ENCODE data around the gene AUNIP. TPM values are rescaled to one million over a fixed set of nuclear protein-coding genes. Genes with fewer than 3 reads are reported as not detected.

Gene AUNIP, protein sequence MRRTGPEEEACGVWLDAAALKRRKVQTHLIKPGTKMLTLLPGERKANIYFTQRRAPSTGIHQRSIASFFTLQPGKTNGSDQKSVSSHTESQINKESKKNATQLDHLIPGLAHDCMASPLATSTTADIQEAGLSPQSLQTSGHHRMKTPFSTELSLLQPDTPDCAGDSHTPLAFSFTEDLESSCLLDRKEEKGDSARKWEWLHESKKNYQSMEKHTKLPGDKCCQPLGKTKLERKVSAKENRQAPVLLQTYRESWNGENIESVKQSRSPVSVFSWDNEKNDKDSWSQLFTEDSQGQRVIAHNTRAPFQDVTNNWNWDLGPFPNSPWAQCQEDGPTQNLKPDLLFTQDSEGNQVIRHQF
- 6.2 and 13.0 TPM in 2 replicates for total RNA-seq

DNA sequence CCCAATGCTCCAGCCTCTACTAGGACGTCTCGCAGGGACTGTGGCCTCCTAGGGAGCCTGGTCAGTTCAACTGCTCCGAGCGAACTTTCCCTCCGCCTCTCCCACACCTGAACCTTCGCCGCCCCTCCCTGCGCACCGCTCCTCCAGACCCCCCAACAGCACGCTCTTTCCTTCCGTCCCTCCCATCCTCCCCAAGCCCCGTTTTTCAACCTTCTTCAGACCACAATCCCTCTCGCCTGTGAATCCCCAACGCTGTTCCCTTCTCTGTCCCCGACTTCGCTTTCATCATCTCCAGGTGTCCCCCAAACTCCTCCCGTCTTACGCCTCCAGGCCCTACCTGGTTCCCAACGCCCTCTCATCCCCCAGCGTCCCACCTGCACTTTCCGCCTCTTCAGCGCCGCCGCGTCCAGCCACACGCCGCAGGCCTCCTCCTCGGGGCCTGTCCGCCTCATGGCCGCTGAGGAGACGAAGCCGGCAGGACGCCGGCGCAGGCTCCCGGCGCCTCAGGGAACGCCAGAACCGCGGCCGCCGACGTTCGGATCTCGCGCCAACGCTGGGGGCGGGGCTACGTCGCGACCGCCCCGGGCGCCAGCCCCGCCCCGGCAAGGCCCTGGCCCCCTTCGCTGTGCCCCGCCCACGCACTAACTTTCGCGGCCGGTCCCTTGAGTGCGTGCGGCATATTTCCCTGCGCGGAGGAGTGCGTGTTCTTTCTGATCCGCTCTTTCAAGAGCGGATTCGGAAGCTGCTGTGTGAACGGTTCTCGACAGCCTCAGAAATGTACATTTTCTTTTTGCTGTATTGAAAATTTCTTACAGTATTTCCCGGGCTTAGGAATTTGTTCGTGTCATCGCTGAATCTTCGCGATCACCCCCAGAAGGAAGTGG is at the start of gene AUNIP:
Gene AUNIP, minus strand, starts transcription at position 552 of the 884 bp plus-strand sequence. Its CDS starts 100 bp downstream, at position 452.
- no peak for DNase-seq (ENCODE audit: low read depth)
- peak within 1 kb of the TSS; percentile 74 for H3K4me3 ChIP-seq (ENCODE audit: low read depth, low read length)
- TF ChIP-seq, protein P1, sequence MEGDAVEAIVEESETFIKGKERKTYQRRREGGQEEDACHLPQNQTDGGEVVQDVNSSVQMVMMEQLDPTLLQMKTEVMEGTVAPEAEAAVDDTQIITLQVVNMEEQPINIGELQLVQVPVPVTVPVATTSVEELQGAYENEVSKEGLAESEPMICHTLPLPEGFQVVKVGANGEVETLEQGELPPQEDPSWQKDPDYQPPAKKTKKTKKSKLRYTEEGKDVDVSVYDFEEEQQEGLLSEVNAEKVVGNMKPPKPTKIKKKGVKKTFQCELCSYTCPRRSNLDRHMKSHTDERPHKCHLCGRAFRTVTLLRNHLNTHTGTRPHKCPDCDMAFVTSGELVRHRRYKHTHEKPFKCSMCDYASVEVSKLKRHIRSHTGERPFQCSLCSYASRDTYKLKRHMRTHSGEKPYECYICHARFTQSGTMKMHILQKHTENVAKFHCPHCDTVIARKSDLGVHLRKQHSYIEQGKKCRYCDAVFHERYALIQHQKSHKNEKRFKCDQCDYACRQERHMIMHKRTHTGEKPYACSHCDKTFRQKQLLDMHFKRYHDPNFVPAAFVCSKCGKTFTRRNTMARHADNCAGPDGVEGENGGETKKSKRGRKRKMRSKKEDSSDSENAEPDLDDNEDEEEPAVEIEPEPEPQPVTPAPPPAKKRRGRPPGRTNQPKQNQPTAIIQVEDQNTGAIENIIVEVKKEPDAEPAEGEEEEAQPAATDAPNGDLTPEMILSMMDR (conservative IDR thresholded peaks at IDR 0.05; ENCODE audit: low read depth, low read length): no peak

DNA sequence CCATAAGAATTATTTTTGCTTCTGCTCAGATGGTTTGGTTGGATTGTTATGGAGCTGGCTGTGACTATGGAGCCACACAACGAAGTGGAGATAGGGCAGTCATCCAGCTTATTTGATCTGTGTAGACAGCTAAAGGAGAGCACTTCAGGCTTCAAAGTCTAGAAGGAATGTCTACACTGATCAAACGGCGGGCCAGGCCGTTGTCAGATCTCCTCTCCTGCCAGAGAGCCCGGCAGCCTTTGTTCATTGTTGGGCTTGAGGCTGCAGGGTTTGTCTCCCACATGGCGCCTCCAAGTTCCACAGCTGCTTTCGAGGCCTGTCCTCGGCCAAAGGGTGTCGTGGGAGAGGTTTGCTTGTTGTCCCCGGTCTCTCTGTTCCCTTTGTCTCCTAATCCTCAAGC is 49.8 kb upstream of the AUNIP start:
- TF ChIP-seq, protein P1 (conservative IDR thresholded peaks at IDR 0.05; ENCODE audit: low read depth, low read length): no peak
- DNase-seq (ENCODE audit: low read depth): no peak
- no peak overlapping the region for H3K4me3 ChIP-seq (ENCODE audit: low read depth, low read length)

DNA sequence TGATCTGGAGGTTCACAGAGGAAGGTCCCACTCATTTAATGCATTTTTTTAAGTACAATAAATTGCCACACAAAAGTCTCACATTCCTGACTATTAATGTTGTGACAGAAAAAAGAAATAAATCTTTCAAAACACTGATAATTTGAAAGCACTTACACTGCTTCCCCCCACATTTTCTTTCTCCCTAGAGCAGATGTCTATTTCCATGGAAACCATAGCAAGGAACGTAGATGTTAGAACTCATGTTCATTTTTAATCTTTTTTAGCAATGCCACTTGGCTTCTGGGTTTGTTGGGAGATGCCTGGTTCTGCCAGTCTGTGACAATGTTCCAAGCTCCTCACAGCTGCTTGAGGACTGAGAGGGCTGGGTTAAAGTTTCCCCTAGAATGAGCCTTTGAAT is 48.9 kb upstream of the AUNIP start:
- TF ChIP-seq, protein P1 (conservative IDR thresholded peaks at IDR 0.05; ENCODE audit: low read depth, low read length): no peak
- H3K4me3 ChIP-seq (ENCODE audit: low read depth, low read length): no peak overlapping the region

DNA sequence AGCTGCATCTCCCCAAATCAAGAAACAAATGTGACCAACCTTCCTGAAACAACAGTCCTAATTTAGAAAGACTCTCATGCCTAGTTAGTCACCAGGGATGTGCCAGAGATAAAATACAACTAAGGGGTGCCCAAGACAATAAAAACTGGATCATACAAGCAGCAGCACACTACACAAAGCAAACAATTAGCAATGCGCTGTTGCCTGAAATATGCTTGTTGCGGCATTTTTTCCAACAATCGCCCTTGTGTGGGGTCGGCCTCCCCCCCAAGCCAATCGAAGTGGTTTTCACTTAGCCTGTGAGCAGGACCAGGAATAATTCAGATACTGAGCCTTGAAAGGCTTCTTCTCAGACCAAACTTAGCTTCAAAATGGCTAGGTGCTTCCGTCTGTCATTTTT is 48.3 kb upstream of the AUNIP start:
- TF ChIP-seq, protein P1 (conservative IDR thresholded peaks at IDR 0.05; ENCODE audit: low read depth, low read length): no peak
- DNase-seq (ENCODE audit: low read depth): no peak
- no peak overlapping the region for H3K4me3 ChIP-seq (ENCODE audit: low read depth, low read length)

More for the DNA sequence above, 48.9 kb upstream of the AUNIP start:
- DNase-seq (ENCODE audit: low read depth): no peak

DNA sequence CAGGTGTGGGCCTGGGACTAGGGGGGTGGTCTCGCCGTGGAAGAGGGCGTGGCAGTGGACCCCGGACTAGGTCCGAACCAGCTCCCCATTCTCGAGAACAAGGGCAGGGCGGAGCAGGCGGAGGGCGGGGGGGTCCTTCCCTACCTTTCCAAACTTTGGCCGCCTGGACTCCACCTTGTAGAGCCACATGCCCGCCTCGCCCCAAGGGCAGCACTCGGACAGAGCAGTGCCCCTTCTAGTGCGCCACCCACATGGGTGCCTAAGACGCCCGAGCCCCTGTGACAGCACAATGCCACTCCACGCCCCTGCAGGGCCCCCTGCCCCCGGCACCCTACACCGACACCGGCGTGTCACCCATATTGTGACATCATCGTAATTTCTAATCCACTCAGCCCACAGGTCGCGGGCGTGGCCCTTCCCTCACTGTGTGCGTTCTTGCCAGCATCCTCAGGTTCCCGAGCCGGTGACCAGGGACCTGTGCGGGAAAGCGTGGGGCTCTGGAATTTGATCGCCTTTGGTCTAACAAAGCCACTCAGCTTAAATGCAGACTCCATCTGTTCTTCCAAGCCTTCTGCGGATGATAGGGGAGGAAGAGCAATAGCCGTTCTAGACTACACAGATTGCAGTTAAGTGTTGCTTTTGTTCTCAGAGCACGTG is 47.5 kb upstream of the AUNIP start:
- H3K4me3 ChIP-seq (ENCODE audit: low read depth, low read length): peak overlapping the region; percentile 89
- DNase-seq (ENCODE audit: low read depth): no peak
- TF ChIP-seq, protein P1 (conservative IDR thresholded peaks at IDR 0.05; ENCODE audit: low read depth, low read length): no peak

DNA sequence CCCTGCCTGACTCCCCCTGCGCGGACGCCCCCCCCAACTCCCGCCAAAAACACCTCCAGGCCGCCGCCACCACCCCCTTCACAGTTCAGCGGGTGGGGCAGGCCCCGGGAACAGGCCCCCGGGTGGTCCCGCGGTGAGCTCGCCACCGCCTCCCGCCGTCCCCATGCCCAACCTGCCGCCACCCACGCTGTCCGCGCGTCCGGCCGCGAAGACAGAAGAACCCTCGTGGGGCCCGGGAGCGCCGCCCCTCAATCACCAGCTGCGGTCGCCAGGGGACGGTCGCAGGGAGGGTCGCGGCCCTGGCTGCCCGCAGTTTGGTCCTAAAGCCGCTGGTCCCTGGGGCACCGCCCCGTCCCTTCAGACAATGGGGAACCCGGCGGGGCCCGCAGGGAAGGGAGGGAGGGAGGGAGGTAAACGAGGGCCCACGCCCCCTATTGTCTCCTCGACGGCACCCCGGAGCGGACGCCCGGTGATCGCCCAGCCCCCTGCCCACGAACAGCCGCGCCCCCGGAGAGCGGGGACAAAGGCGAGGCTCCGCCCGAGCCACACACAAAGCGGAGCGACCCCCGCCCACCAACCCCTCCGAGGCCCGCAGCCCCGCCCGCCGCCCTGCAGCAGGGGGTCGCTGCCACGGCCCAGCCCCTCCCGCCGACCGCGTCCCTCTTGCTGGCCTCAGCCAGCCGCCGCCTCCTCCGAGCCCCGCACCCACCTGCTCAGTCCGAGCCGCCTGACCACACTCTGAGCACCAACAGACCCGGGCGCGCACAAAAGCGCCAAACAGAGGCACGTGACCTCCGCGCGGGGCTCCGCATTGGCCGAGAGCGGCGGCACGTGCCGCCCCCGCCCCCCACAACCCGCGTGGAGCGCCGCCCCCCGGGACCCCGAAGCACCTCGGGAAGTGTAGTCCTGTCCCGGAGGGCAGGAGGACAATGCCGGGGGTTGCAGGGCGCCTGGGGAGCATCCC is 46.7 kb upstream of the AUNIP start, which contains the start of gene STMN1:
Gene STMN1, minus strand, starts transcription at position 740 of the 964 bp plus-strand sequence. CDS start 1,743 bp downstream, outside the sequence.
- DNase-seq (ENCODE audit: low read depth): no peak
- TF ChIP-seq, protein P1 (conservative IDR thresholded peaks at IDR 0.05; ENCODE audit: low read depth, low read length): no peak

More for the DNA sequence above, 46.7 kb upstream of the AUNIP start, which contains the start of gene STMN1:
- H3K4me3 ChIP-seq (ENCODE audit: low read depth, low read length): peak within 1 kb of the TSS; percentile 89
